Lower lobe of right lung (tissue), 2 donors: Measurements from ENCODE around the gene VSIG2. TPM values are rescaled to one million over a fixed set of nuclear protein-coding genes. Genes with fewer than 3 reads are reported as not detected.

Source experiments
- ATAC-seq, 2 donors: fragments of 200-7000 bp; cut with Tn5 transposase; one replicate each; pipeline ENCODE4 v1.9.1; 2020 to 2022; ENCODE audit warnings: mild to moderate bottlenecking in 2 of 2, moderate library complexity in 2 of 2
- DNase-seq: peaks from one replicate; pipeline ENCODE4 v3.0.0-alpha.2; 2020
- H3K27ac ChIP-seq: fragments of 200-600 bp; one replicate; pipeline ENCODE4 v1.8.0; 2022
- H3K27me3 ChIP-seq: fragments of 200-600 bp; one replicate; pipeline ENCODE4 v1.8.0; 2022; ENCODE audit warnings: low read depth
- H3K36me3 ChIP-seq: fragments of 200-600 bp; one replicate; pipeline ENCODE4 v1.8.0; 2022; ENCODE audit warnings: mild to moderate bottlenecking
- H3K4me1 ChIP-seq: fragments of 200-600 bp; one replicate; pipeline ENCODE4 v1.8.0; 2022
- H3K4me3 ChIP-seq: fragments of 200-600 bp; one replicate; pipeline ENCODE4 v1.8.0; 2022; ENCODE audit warnings: mild to moderate bottlenecking
- H3K9me3 ChIP-seq: fragments of 200-600 bp; one replicate; pipeline ENCODE4 v1.8.0; 2022
- CTCF ChIP-seq: fragments of 200-600 bp; IDR thresholded peaks from one replicate; pipeline ENCODE4 v1.8.0; 2022; ENCODE audit warnings: antibody characterized with exemption, mild to moderate bottlenecking
- intact Hi-C: fragments of 100-400 bp; cut with DNase I; formaldehyde crosslinking; loops from one replicate; pipeline ENCODE4 v1.11.0; 2022
- total RNA-seq: library from RNA; stranded (reverse); fragmentation: NEBNext Ultra II Directional; extraction: Animal tissue kit (Norgen Biotek cat#: 25700); gene quantifications from one replicate; pipeline ENCODE4 v1.2.1, GENCODE V29; 2021
- donor health status: DM: no; HTN: yes; CAD: no; lungs with severe emphysema.

The VSIG2 gene
- total RNA-seq, 1 donor from 2014 or later = 30.5 TPM

DNA sequence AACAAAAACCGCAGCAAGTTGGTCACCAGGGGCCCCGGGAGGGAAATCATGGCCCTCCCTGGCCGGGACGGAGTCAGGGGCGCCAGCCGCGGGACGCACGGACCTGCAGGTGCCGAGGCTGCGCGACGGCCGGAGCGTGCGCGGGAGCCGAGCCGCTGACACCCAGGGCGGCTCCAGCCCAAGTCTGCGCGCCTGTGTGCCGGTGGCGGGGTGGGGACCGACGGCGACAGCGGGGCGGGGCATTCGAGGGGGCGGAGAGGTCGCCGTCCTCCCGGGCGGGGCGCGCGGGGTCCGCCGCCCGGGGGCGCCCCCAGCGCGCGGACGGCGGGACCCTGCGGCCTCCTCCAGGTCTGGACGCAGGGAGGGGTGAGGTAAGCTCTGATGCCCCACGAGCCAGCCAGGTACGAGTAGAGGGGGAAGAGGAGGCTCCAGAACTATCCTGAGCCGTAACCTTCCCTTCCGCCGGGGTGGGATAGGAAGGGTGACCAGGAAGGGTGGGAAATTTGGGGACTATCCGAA is 10.1 kb upstream of the VSIG2 start, which contains the start of gene ESAM:
Gene ESAM, minus strand, starts transcription at position 186 of the 519 bp plus-strand sequence. Its CDS starts 136 bp downstream, at position 50.
- Histone ChIP-seq H3K27me3 (peaks cover 42% of the 10 kb centered on the region), H3K4me3 (peak within 1 kb of the TSS; percentile 66), H3K4me1 (peaks cover 59% of the 10 kb centered on the region), H3K9me3 (no peaks in the 10 kb centered on the region), H3K36me3 (peaks cover 13% of the 10 kb centered on the region), H3K27ac (peak within 1 kb of the TSS; percentile 92)
- TF ChIP-seq CTCF = no peak
- DNase-seq (peak; percentile 80), ATAC-seq (peak; percentile 72 to 77)
- intact Hi-C loops = loop anchor here (10.0 kb wide), 1 partner anchor 97 kb away; no protein-coding TSS in a partner anchor

DNA sequence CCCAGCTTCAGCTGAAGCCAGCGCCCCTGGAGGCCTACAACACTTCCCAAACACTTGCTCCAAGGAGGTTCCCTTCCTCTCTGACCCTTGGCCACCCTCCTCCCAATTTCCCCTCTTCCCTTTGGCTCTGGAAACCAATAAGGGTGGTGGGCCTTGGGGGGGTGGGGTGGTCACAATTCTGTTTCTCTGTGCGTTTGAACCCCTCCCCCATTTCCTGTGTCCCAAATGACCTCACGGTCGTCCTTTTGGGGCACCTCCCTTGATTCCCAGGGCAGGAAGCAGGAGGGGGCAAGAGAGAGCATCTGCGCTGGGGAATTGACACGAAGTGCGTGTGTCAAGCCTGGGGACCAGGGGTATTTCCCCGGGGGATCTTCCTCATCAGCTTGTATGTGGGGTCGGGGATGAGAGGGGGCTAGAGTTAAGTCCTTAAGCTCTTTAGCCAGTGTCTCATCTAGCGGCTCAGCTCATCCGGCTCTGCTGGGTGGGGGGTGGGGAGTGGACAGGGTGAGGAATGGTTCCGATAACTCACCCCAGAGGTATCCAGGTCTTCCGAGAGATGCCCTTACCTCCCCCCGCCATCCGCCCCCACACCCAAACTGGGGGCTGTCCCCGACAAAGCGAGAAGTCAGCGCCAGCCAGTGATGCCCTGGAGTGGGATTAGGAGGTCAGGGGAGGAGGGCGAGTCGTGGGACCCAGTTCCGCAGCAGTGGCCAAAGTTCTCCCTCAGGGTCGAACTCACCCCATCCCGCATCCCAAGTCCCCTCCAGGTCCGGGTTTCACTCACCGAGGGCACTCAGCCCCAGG is 9.4 kb upstream of the VSIG2 start:
- DNase-seq (no peak), ATAC-seq (no peak)
- H3K4me3 ChIP-seq = peak overlapping the region; percentile 66
- H3K27me3 ChIP-seq = peaks cover 42% of the 10 kb centered on the region
- peaks cover 8% of the 10 kb centered on the region for H3K36me3 ChIP-seq
- intact Hi-C loops = loop anchor here (10.0 kb wide), 1 partner anchor 97 kb away; no protein-coding TSS in a partner anchor
- H3K9me3 ChIP-seq = no peaks in the 10 kb centered on the region
- TF ChIP-seq CTCF = peak; percentile 19
- H3K27ac ChIP-seq = peak overlapping the region; percentile 92
- peaks cover 65% of the 10 kb centered on the region for H3K4me1 ChIP-seq

DNA sequence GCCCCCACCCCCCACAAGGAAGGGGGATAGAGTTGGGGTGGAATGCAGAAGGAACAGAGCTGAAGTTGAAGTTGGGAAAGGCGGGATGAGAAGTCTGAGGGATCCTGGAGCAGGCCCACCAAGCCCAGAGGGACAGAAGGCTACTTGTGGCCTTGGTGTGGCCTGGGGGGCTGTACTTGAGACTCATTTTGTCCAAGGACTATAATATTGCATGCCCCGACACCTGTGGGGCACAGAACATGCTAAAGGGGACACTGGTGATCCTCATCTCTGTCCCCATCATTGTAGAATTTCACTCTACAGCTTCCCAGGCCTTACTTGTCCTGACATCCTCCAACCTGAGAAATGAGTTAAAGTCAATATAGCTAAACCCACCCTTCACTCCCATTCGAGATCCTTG is 8.8 kb upstream of the VSIG2 start:
- H3K36me3 ChIP-seq = peaks cover 10% of the 10 kb centered on the region
- peaks cover 42% of the 10 kb centered on the region for H3K27me3 ChIP-seq
- H3K4me3 ChIP-seq = peak overlapping the region; percentile 66
- no peak for TF ChIP-seq CTCF
- peaks cover 68% of the 10 kb centered on the region for H3K4me1 ChIP-seq
- H3K27ac ChIP-seq = peak overlapping the region; percentile 92
- no peak for DNase-seq
- H3K9me3 ChIP-seq = no peaks in the 10 kb centered on the region
- no peak for ATAC-seq
- intact Hi-C loops = loop anchor here (10.0 kb wide), 1 partner anchor 96 kb away; no protein-coding TSS in a partner anchor

- peaks cover 73% of the 10 kb centered on the region for H3K4me1 ChIP-seq
- H3K36me3 ChIP-seq = peaks cover 16% of the 10 kb centered on the region
- intact Hi-C loops = loop anchor here (10.0 kb wide), 1 partner anchor 95 kb away; no protein-coding TSS in a partner anchor
- H3K27me3 ChIP-seq = peaks cover 42% of the 10 kb centered on the region
- no peak for TF ChIP-seq CTCF
- ATAC-seq = peak in 1 of 2 donors; percentile 3
- H3K9me3 ChIP-seq = no peaks in the 10 kb centered on the region
- DNase-seq = no peak
- peak overlapping the region; percentile 66 for H3K4me3 ChIP-seq
- peak overlapping the region; percentile 92 for H3K27ac ChIP-seq
Observed at GRCh38 chr11:124760205-124760652, 8.2 kb upstream of the VSIG2 start.

DNA sequence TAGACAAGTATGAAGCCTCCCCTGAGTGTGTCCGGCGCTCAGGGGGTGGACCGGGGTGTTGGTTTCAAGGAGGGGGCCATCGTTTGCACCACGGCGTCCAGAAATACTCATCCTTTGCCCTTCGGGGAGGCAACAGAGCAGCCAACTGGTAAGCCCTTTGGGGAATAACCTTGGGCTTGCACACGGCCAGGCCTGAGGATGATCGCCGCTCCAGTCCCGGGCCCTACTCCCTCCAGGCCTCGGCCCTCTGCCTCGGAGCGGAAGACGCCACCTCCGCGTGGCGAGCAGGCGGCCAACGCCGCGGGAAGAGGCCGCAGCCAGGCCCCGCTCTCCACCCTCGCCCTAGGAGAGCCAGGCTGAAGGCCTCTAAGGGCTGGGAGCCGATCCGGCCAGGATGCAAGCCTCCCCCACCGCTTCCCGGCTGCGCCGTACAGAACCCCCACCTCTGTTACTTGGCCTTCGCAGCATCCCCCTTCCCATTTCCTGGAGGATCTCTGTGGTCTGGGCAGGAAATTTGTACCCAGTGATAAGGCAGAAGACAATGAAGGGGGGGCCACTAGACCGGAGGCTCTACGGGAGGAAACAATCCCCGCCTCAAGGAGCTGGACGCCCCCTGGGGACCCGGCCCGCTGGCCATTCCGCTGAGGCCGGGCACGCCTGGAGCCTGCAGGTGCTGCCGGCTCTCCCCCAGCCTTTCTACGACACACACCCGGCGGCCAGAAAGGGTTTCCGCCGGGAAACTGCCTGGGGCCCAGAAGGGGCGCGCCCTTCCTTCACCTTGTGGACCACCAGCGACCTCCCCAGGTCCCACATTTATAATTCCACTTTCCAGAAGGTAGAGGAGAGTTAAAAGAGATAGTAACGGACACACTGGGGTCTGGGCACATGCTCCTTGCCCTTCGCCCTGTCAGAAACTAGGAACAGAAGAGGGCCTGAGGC is 7.5 kb upstream of the VSIG2 start:
- H3K9me3 ChIP-seq = no peaks in the 10 kb centered on the region
- peaks cover 23% of the 10 kb centered on the region for H3K36me3 ChIP-seq
- intact Hi-C loops = loop anchor here (10.0 kb wide), 1 partner anchor 95 kb away; no protein-coding TSS in a partner anchor
- ATAC-seq = peak; percentile 21 to 42
- TF ChIP-seq CTCF = peak; percentile 14
- DNase-seq = no peak
- peaks cover 71% of the 10 kb centered on the region for H3K4me1 ChIP-seq
- peak overlapping the region; percentile 66 for H3K4me3 ChIP-seq
- peaks cover 42% of the 10 kb centered on the region for H3K27me3 ChIP-seq
- peak overlapping the region; percentile 92 for H3K27ac ChIP-seq
